Gastrocnemius medialis (tissue), 4 donors: Measurements from ENCODE around the gene KIF12. TPM values are rescaled to one million over a fixed set of nuclear protein-coding genes. Genes with fewer than 3 reads are reported as not detected.

Experiments
- ATAC-seq, 2 donors: fragments of 150-250 bp; one replicate each; pipeline ENCODE4 v1.9.1; 2016
- DNase-seq, 2 donors: peaks; one replicate each; pipeline ENCODE4 v3.0.0-alpha.2; 2019
- H3K27ac ChIP-seq, 4 donors: fragments of 200-600 bp; sonication (generic); 1 replicate in 1 of 4; 2 replicates in 3 of 4; pipeline ENCODE4 v1.5.1; 2016 to 2018; ENCODE audit warnings: mild to moderate bottlenecking in 2 of 4, moderate library complexity in 1 of 4
- H3K27me3 ChIP-seq, 3 donors: fragments of 200-600 bp; sonication (generic) in 2 of 3; 1 replicate in 1 of 3; 2 replicates in 2 of 3; pipeline versions ENCODE4 v1.5.1 to v1.6.0; 2016 to 2019; ENCODE audit warnings: mild to moderate bottlenecking in 1 of 3, moderate library complexity in 1 of 3
- H3K36me3 ChIP-seq, 2 donors: fragments of 200-600 bp; sonication (generic) in 1 of 2; one replicate each; pipeline ENCODE4 v1.5.1; 2017 to 2018
- H3K4me1 ChIP-seq, 2 donors: fragments of 200-600 bp; sonication (generic) in 1 of 2; one replicate each; pipeline ENCODE4 v1.5.1; 2016 to 2017; ENCODE audit warnings: mild to moderate bottlenecking in 2 of 2
- H3K4me3 ChIP-seq, 4 donors: fragments of 200-600 bp; sonication (generic) in 3 of 4; 1 replicate in 1 of 4; 2 replicates in 3 of 4; pipeline ENCODE4 v1.5.1; 2016 to 2019; ENCODE audit warnings: mild to moderate bottlenecking in 2 of 4
- H3K9me3 ChIP-seq, 3 donors: fragments of 200-600 bp; sonication (generic) in 2 of 3; 1 replicate in 1 of 3; 2 replicates in 2 of 3; pipeline ENCODE4 v1.5.1; 2016 to 2019
- CTCF ChIP-seq, 5 experiments: fragments of 450-650 bp in 3 of 5; fragments of 200-600 bp in 2 of 5; sonication (generic) in 2 of 5; IDR thresholded peaks in 4 of 5; conservative IDR thresholded peaks in 1 of 5; 1 replicate in 4 of 5; 2 replicates in 1 of 5; pipeline ENCODE4 v1.5.1; 2016 to 2019; ENCODE audit warnings: antibody characterized with exemption in 5 of 5, mild to moderate bottlenecking in 3 of 5, moderate library complexity in 3 of 5
- POLR2A ChIP-seq, 2 donors: fragments of 450-650 bp; IDR thresholded peaks; one replicate each; pipeline ENCODE4 v1.6.1; 2017; ENCODE audit warnings: antibody characterized with exemption in 2 of 2, mild to moderate bottlenecking in 2 of 2, moderate library complexity in 2 of 2
- in situ Hi-C, 4 donors: fragments of 200-750 bp; cut with MboI; loops; one replicate each; pipeline versions ENCODE4 v1.15.0 to v1.8.0; 2017; ENCODE audit warnings: low sequenced_read_pairs in 4 of 4
- intact Hi-C: fragments of 100-400 bp; cut with DNase I; formaldehyde crosslinking; loops from one replicate; pipeline ENCODE4 v1.15.1; 2023; ENCODE audit warnings: low total_unique reads
- total RNA-seq, 4 donors: library from RNA; depleted of rRNA; stranded (reverse); fragments of >200 nt; gene quantifications; one replicate each; pipeline versions ENCODE4 v1.1.0 to v1.2.3, GENCODE V29; 2016

The KIF12 gene
- total RNA-seq, 4 donors from 2014 or later = not detected

DNA sequence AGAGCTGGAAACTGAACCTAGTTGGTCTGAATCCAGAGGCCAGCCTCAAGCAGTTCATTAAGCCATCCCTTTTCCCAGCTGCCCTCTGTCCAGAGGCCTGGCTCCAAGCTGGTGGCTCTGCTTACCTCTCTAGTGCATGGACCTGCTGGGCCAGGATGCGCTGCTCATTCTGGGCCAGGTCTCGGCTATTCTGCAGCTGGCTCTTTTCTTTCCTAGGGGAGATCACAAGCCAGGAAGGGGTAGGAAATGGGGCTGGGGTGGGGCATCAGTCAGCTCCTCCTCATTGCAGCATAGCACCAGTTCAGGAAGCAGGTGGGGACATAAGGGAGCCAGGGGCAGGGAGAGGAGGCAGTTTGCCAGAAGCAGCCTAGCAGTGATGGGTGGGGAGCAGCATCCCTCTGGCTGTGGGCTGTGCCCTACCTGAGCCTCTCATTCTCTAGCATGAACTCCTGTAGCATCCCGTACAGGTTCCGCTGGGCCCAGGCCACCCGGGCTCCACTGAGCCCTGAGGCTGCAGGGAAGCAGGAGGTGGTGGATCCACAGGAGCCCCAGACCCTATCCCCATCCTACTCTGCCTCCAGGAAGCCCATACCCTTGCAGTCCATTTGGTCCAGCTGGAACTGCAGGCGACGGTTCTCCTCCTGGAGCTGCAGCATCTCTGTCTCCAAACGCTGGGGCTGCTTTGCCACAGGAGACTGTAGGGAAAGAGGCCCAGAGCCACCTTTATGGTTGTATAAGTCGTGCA lies 5.2 kb downstream of the KIF12 start:
- DNase-seq = no peak
- in situ Hi-C loops (no loop called here), intact Hi-C loops (no loop called here)
- no peaks in the 10 kb centered on the region for H3K9me3 ChIP-seq
- H3K4me1 ChIP-seq = peaks cover 0 to 6% of the 10 kb centered on the region in 2 donors
- no peaks in the 10 kb centered on the region for H3K36me3 ChIP-seq
- H3K27ac ChIP-seq = no peak overlapping the region
- TF ChIP-seq CTCF (IDR thresholded peaks at IDR 0.05 in 4 of 5, conservative IDR thresholded peaks at IDR 0.05 in 1 of 5) (no peak), POLR2A (IDR thresholded peaks at IDR 0.05) (no peak)
- H3K4me3 ChIP-seq = no peak overlapping the region
- no peak for ATAC-seq
- peaks cover 8 to 17% (median 15%) of the 10 kb centered on the region in 3 donors for H3K27me3 ChIP-seq

- in situ Hi-C loops (no loop called here), intact Hi-C loops (no loop called here)
- H3K36me3 ChIP-seq = no peaks in the 10 kb centered on the region
- no peaks in the 10 kb centered on the region for H3K4me1 ChIP-seq
- DNase-seq (no peak), ATAC-seq (no peak)
- TF ChIP-seq POLR2A (IDR thresholded peaks at IDR 0.05) (no peak), CTCF (IDR thresholded peaks at IDR 0.05 in 4 of 5, conservative IDR thresholded peaks at IDR 0.05 in 1 of 5) (no peak)
- H3K4me3 ChIP-seq = no peak overlapping the region
- no peaks in the 10 kb centered on the region for H3K9me3 ChIP-seq
- peaks cover 6 to 9% (median 8%) of the 10 kb centered on the region in 3 donors for H3K27me3 ChIP-seq
- no peak overlapping the region for H3K27ac ChIP-seq
These were observed 6.0 kb downstream of the KIF12 start for GRCh38 chr9:114093031-114093471.

- no peak for ATAC-seq
- in situ Hi-C loops (no loop called here), intact Hi-C loops (no loop called here)
- DNase-seq = no peak
- Histone ChIP-seq H3K9me3 (no peaks in the 10 kb centered on the region), H3K27me3 (peaks cover 0 to 2% (median 2%) of the 10 kb centered on the region in 3 donors), H3K27ac (no peak overlapping the region), H3K4me1 (no peaks in the 10 kb centered on the region), H3K36me3 (no peaks in the 10 kb centered on the region), H3K4me3 (no peak overlapping the region)
- no peak for TF ChIP-seq POLR2A (IDR thresholded peaks at IDR 0.05)
- TF ChIP-seq CTCF (IDR thresholded peaks at IDR 0.05 in 4 of 5, conservative IDR thresholded peaks at IDR 0.05 in 1 of 5) = no peak
These were observed 6.8 kb downstream of the KIF12 start for GRCh38 chr9:114092336-114092735.

DNA sequence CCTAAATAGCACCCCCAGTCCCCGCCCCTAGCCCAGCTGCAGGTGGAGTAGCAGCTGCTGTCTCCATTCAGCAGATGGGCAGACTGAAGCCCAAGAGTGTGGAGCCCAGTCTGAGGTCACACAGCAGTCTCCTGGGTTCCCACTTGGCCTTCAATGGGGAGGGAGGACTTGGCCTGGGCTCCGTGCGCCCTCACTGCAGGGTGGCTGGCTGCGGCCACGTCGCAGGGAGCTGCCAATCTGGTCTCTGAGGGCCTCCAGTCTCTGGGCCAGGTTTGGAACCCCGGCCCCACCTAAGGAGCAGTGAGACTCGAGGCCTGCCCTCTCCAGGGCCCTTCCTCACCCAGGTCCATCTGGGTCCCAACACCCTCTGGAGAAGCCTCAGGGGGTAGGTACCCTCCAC lies 7.4 kb downstream of the KIF12 start:
- H3K4me1 ChIP-seq = no peaks in the 10 kb centered on the region
- H3K27me3 ChIP-seq = no peaks in the 10 kb centered on the region
- DNase-seq (no peak), ATAC-seq (no peak)
- in situ Hi-C loops (no loop called here), intact Hi-C loops (no loop called here)
- H3K36me3 ChIP-seq = no peaks in the 10 kb centered on the region
- no peaks in the 10 kb centered on the region for H3K9me3 ChIP-seq
- TF ChIP-seq POLR2A (IDR thresholded peaks at IDR 0.05) (no peak), CTCF (IDR thresholded peaks at IDR 0.05 in 4 of 5, conservative IDR thresholded peaks at IDR 0.05 in 1 of 5) (no peak)
- H3K27ac ChIP-seq = no peak overlapping the region
- no peak overlapping the region for H3K4me3 ChIP-seq
